Endothelial cell of umbilical vein (primary cell): Measurements from ENCODE around the gene CENPP. TPM values are rescaled to one million over a fixed set of nuclear protein-coding genes. Genes with fewer than 3 reads are reported as not detected.
A peak's percentile ranks its signal among the peaks of the same experiment; 100 is the strongest.

ENCODE experiments used
- BruUV-seq: library from RNA; stranded (reverse); fragments of 400-500 nt; replicated peaks from 2 replicates; lab custom pipeline; 2021; lab: Mats Ljungman, UMichigan
- CTCF ChIA-PET: fragments of 300-600, 350-600 bp; sonication (Branson Sonifier 250); formaldehyde crosslinking; loops from one replicate; lab custom pipeline; 2021; ENCODE audit warnings: antibody characterized with exemption, inconsistent platforms; lab: Charles Lee
- POLR2A ChIA-PET: fragments of 300-600, 350-600 bp; sonication (Branson Sonifier 250); formaldehyde crosslinking; loops from one replicate; lab custom pipeline; 2021; ENCODE audit warnings: antibody characterized with exemption, inconsistent platforms; lab: Charles Lee
- DNase-seq: peaks from one replicate; pipeline ENCODE4 v3.0.0-alpha.2; 2011; ENCODE audit warnings: low read depth, low spot score
- FAIRE-seq: peaks from 2 replicates; lab custom pipeline; 2011; peaks lifted over from hg19 to GRCh38; lab: Jason Lieb, UNC
- H2AFZ ChIP-seq: 2 replicates; pipeline ENCODE4 v1.6.0; 2012; ENCODE audit warnings: low read depth, low read length, control low read depth, inconsistent platforms
- H3K27ac ChIP-seq: 2 replicates; pipeline ENCODE4 v1.5.1; 2011; ENCODE audit warnings: low read depth, mild to moderate bottlenecking, control low read depth, low read length, moderate library complexity; ENCODE audit not compliant: insufficient read depth
- H3K27me3 ChIP-seq, 2 experiments: 2 replicates each; pipeline versions ENCODE4 v1.6.0 to v1.6.1; 2011; ENCODE audit warnings: low read length in 2 of 2, mixed read lengths in 1 of 2; ENCODE audit not compliant: control insufficient read depth in 2 of 2, insufficient read depth in 2 of 2
- H3K36me3 ChIP-seq, 2 experiments: 2 replicates in 1 of 2; 3 replicates in 1 of 2; pipeline ENCODE4 v1.5.1; 2011; ENCODE audit warnings: low read length in 2 of 2, mild to moderate bottlenecking in 1 of 2, moderate library complexity in 1 of 2; ENCODE audit not compliant: control insufficient read depth in 2 of 2, insufficient read depth in 2 of 2; ENCODE audit errors: extremely low read depth in 1 of 2
- H3K4me1 ChIP-seq: 3 replicates; pipeline ENCODE4 v1.5.1; 2011; ENCODE audit warnings: mild to moderate bottlenecking, low read length; ENCODE audit not compliant: control insufficient read depth, insufficient read depth; ENCODE audit errors: extremely low read depth
- H3K4me2 ChIP-seq: 2 replicates; pipeline ENCODE4 v1.6.1; 2011; ENCODE audit warnings: low read length, control low read depth, mixed read lengths; ENCODE audit not compliant: insufficient read depth
- H3K4me3 ChIP-seq, 3 experiments: fragments of 200-600 bp in 1 of 3; sonication (generic), shearing (Covaris generic) in 1 of 3; replicated peaks in 1 of 3; 2 replicates each; pipeline ENCODE4 v1.5.1; 2011 to 2016; ENCODE audit warnings: control low read depth in 3 of 3, low read length in 3 of 3, mild to moderate bottlenecking in 2 of 3, inconsistent platforms in 1 of 3, low read depth in 1 of 3, moderate library complexity in 1 of 3; ENCODE audit not compliant: insufficient read depth in 1 of 3
- H3K79me2 ChIP-seq: 2 replicates; pipeline ENCODE4 v1.6.0; 2012; ENCODE audit warnings: low read length, inconsistent platforms; ENCODE audit not compliant: control insufficient read depth, insufficient read depth
- H3K9ac ChIP-seq: replicated peaks from 2 replicates; pipeline ENCODE3; 2011; ENCODE audit warnings: low read length, control low read depth; ENCODE audit not compliant: insufficient read depth; ENCODE audit errors: extremely low read depth
- H3K9me1 ChIP-seq: replicated peaks from 3 replicates; pipeline ENCODE4 v1.6.0; 2011; ENCODE audit warnings: mild to moderate bottlenecking, low read length; ENCODE audit not compliant: control insufficient read depth, insufficient read depth; ENCODE audit errors: extremely low read depth
- H3K9me3 ChIP-seq: replicated peaks from 2 replicates; pipeline ENCODE4 v1.5.1; 2012; ENCODE audit warnings: low read length, inconsistent platforms; ENCODE audit not compliant: control insufficient read depth, insufficient read depth
- H4K20me1 ChIP-seq: replicated peaks from 2 replicates; pipeline ENCODE3; 2011; ENCODE audit warnings: mild to moderate bottlenecking, low read length; ENCODE audit not compliant: control insufficient read depth, insufficient read depth; ENCODE audit errors: extremely low read depth
- EZH2 ChIP-seq: IDR thresholded peaks from 2 replicates; pipeline ENCODE4 v1.6.1; 2012; ENCODE audit warnings: borderline replicate concordance, low read depth, mild to moderate bottlenecking, moderate library complexity, low read length, inconsistent platforms; ENCODE audit not compliant: severe bottlenecking
- FOS ChIP-seq: IDR thresholded peaks from 2 replicates; pipeline ENCODE4 v1.6.1; 2011; ENCODE audit warnings: mild to moderate bottlenecking, low read length, moderate library complexity, borderline replicate concordance; ENCODE audit not compliant: insufficient read depth
- GATA2 ChIP-seq: IDR thresholded peaks from 2 replicates; pipeline ENCODE4 v1.7.0; 2011; ENCODE audit warnings: low read depth, mild to moderate bottlenecking, moderate library complexity, mixed read lengths, low read length; ENCODE audit not compliant: insufficient read length, insufficient read depth
- POLR2A ChIP-seq: IDR thresholded peaks from 2 replicates; pipeline ENCODE4 v1.6.1; 2012; ENCODE audit warnings: low read depth, mild to moderate bottlenecking, control low read depth, low read length
- POLR2AphosphoS5 ChIP-seq: IDR thresholded peaks from 2 replicates; pipeline ENCODE4 v1.6.1; 2012; ENCODE audit warnings: low read depth, mild to moderate bottlenecking, control low read depth, low read length, moderate library complexity; ENCODE audit not compliant: insufficient read depth
- dilution Hi-C: fragments of 300-500 bp; cut with MboI; formaldehyde crosslinking; loops from one replicate; pipeline ENCODE4 v1.15.0; 2019; ENCODE audit warnings: low sequenced_read_pairs; ENCODE audit not compliant: extremely low pct_ligation_motif_present
- intact Hi-C: fragments of 100-400 bp; cut with micrococcal nuclease; formaldehyde crosslinking; loops from one replicate; pipeline ENCODE4 v1.10.0; 2022
- polyA plus RNA-seq, 4 experiments: library from polyadenylated mRNA; depleted of rRNA in 3 of 4; stranded (reverse) in 3 of 4; unstranded in 1 of 4; fragments of >200 nt; gene quantifications; 2 replicates each; pipeline versions ENCODE4 v1.2.1 to v1.2.3, GENCODE V29; 2011 to 2012; ENCODE audit warnings: missing spikeins in 1 of 4
- total RNA-seq: library from RNA; stranded (reverse); gene quantifications from 2 replicates; pipeline ENCODE4 v1.2.3, GENCODE V29; 2021
- TF ChIP-seq, protein P1 (sequence below): IDR thresholded peaks from 2 replicates; pipeline ENCODE4 v1.6.1; 2011; ENCODE audit not compliant: insufficient read depth, insufficient read length
- TF ChIP-seq, protein P2 (sequence below), 2 donors: IDR thresholded peaks; 1 replicate in 1 of 2; 2 replicates in 1 of 2; pipeline ENCODE4 v1.5.1; 2011; ENCODE audit warnings: low read length in 2 of 2, mild to moderate bottlenecking in 2 of 2, moderate library complexity in 2 of 2, control low read depth in 1 of 2, inconsistent platforms in 1 of 2, low read depth in 1 of 2; ENCODE audit not compliant: insufficient read depth in 1 of 2; ENCODE audit errors: extremely low read depth in 1 of 2

CENPP gene
- total and polyA plus RNA-seq, 2 donors (not counting 3 experiments of a cell fraction or from before 2014, with no cell fraction given): 1.2 to 12.0 TPM

DNA sequence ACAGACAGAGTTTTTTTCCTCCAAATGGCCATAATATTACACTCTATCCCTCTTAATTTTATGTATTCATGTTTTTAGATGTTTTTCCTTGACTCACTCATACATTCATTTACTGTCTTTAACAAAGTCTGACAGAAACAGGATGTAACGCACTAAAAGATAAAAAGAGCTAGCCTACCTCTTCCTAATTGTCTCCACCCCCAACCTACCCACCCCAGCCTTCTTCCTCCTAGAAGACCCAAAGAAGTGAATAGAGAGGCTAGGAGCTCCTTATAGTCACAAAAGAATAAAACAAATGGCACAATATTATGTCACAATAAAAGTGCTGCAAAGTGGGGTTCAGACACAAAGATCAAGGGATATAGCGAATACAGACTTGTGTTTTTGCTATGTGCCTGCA, 1.3 kb upstream of the CENPP start:
- Histone ChIP-seq H3K9me3 (no peaks in the 10 kb centered on the region), H3K36me3 (peaks cover 9 to 12% of the 10 kb centered on the region in 2 experiments), H2AFZ (peak overlapping the region; percentile 41), H3K9ac (peak overlapping the region; percentile 95), H3K4me3 (peak overlapping the region; percentile 32 to 91 (median 67)), H3K79me2 (peaks cover 13% of the 10 kb centered on the region), H3K4me2 (peak overlapping the region; percentile 77), H3K27me3 (no peaks in the 10 kb centered on the region), H3K27ac (peak overlapping the region; percentile 89), H3K4me1 (peaks cover 13% of the 10 kb centered on the region), H4K20me1 (no peaks in the 10 kb centered on the region), H3K9me1 (no peaks in the 10 kb centered on the region)
- DNase-seq (no peak), FAIRE-seq (no peak)
- dilution Hi-C loops: no loop called here
- intact Hi-C loops: loop anchor here (2.0 to 10.0 kb wide), 2 partner anchors 114 to 440 kb away; partner anchors contain the start of gene BICD2
- no TSS peak for BruUV-seq
- TF ChIP-seq, protein P1, sequence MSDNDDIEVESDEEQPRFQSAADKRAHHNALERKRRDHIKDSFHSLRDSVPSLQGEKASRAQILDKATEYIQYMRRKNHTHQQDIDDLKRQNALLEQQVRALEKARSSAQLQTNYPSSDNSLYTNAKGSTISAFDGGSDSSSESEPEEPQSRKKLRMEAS: no peak
- TF ChIP-seq GATA2 (no peak), POLR2AphosphoS5 (no peak), EZH2 (no peak), POLR2A (no peak), FOS (no peak)
- TF ChIP-seq, protein P2, sequence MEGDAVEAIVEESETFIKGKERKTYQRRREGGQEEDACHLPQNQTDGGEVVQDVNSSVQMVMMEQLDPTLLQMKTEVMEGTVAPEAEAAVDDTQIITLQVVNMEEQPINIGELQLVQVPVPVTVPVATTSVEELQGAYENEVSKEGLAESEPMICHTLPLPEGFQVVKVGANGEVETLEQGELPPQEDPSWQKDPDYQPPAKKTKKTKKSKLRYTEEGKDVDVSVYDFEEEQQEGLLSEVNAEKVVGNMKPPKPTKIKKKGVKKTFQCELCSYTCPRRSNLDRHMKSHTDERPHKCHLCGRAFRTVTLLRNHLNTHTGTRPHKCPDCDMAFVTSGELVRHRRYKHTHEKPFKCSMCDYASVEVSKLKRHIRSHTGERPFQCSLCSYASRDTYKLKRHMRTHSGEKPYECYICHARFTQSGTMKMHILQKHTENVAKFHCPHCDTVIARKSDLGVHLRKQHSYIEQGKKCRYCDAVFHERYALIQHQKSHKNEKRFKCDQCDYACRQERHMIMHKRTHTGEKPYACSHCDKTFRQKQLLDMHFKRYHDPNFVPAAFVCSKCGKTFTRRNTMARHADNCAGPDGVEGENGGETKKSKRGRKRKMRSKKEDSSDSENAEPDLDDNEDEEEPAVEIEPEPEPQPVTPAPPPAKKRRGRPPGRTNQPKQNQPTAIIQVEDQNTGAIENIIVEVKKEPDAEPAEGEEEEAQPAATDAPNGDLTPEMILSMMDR (IDR thresholded peaks at IDR 0.05; ENCODE audit: extremely low read depth in 1 of 2, insufficient read depth in 1 of 2, low read depth in 1 of 2, low read length in 2 of 2): no peak
- ChIA-PET CTCF (interaction anchor here (1.0 to 3.2 kb wide), 3 partner anchors 9 to 466 kb away, joined by 3 to 20 read pairs (median 5); no protein-coding TSS in a partner anchor), POLR2A (no interaction called here)
